CD14-positive monocyte (primary cell): ENCODE data around the gene SHD. TPM values are rescaled to one million over a fixed set of nuclear protein-coding genes. Genes with fewer than 3 reads are reported as not detected.

Experiments used
- DNase-seq, 3 donors: peaks; one replicate each; pipeline ENCODE4 v3.0.0-alpha.2; 2011 to 2022
- H2AFZ ChIP-seq: 2 replicates; pipeline ENCODE4 v1.6.0; 2012; ENCODE audit warnings: mild to moderate bottlenecking, low read depth, low read length, inconsistent platforms; ENCODE audit not compliant: insufficient read depth, poor library complexity, severe bottlenecking
- H3K27ac ChIP-seq, 2 donors: 1 replicate in 1 of 2; 2 replicates in 1 of 2; pipeline ENCODE4 v1.5.1; 2012 to 2013; ENCODE audit warnings: low read length in 2 of 2, control low read depth in 1 of 2, inconsistent platforms in 1 of 2, low read depth in 1 of 2, mild to moderate bottlenecking in 1 of 2
- H3K27me3 ChIP-seq, 2 donors: one replicate each; pipeline versions ENCODE4 v1.6.0 to v1.6.1; 2011 to 2013; ENCODE audit warnings: low read length in 2 of 2; ENCODE audit not compliant: control insufficient read depth in 2 of 2, insufficient read depth in 2 of 2
- H3K36me3 ChIP-seq, 2 donors: replicated peaks in 1 of 2; 1 replicate in 1 of 2; 2 replicates in 1 of 2; pipeline versions ENCODE4 v1.5.1 to v1.6.1; 2012 to 2013; ENCODE audit warnings: low read length in 2 of 2, control low read depth in 1 of 2, inconsistent platforms in 1 of 2, mild to moderate bottlenecking in 1 of 2; ENCODE audit not compliant: insufficient read depth in 2 of 2, control insufficient read depth in 1 of 2
- H3K4me1 ChIP-seq, 2 donors: 1 replicate in 1 of 2; 2 replicates in 1 of 2; pipeline versions ENCODE4 v1.5.1 to v1.6.1; 2012 to 2013; ENCODE audit warnings: low read length in 2 of 2, control low read depth in 1 of 2, inconsistent platforms in 1 of 2, mild to moderate bottlenecking in 1 of 2, moderate library complexity in 1 of 2; ENCODE audit not compliant: insufficient read depth in 2 of 2, control insufficient read depth in 1 of 2
- H3K4me2 ChIP-seq: replicated peaks from 2 replicates; pipeline ENCODE3; 2012; ENCODE audit warnings: low read length, moderate library complexity, mild to moderate bottlenecking; ENCODE audit not compliant: poor library complexity, severe bottlenecking; ENCODE audit errors: extremely low read depth
- H3K4me3 ChIP-seq, 3 experiments: fragments of 200-600 bp in 1 of 3; sonication (generic) in 1 of 3; replicated peaks in 1 of 3; 1 replicate in 2 of 3; 2 replicates in 1 of 3; pipeline ENCODE4 v1.5.1; 2011 to 2013; ENCODE audit warnings: low read length in 3 of 3, mild to moderate bottlenecking in 3 of 3, control low read depth in 2 of 3, low read depth in 2 of 3, inconsistent platforms in 1 of 3, moderate library complexity in 1 of 3
- H3K79me2 ChIP-seq: 2 replicates; pipeline ENCODE4 v1.6.0; 2012; ENCODE audit warnings: mild to moderate bottlenecking, control low read depth, inconsistent platforms, low read length, moderate library complexity; ENCODE audit not compliant: insufficient read depth
- H3K9ac ChIP-seq: 2 replicates; pipeline ENCODE4 v1.6.0; 2017; ENCODE audit warnings: low read length, mild to moderate bottlenecking; ENCODE audit not compliant: insufficient read depth, poor library complexity, severe bottlenecking
- H3K9me3 ChIP-seq, 2 donors: replicated peaks in 1 of 2; 1 replicate in 1 of 2; 2 replicates in 1 of 2; pipeline versions ENCODE4 v1.5.1 to v1.6.1; 2012 to 2013; ENCODE audit warnings: low read length in 2 of 2, control low read depth in 1 of 2; ENCODE audit not compliant: control insufficient read depth in 1 of 2, insufficient read depth in 1 of 2
- H4K20me1 ChIP-seq: 2 replicates; pipeline ENCODE4 v1.6.0; 2012; ENCODE audit warnings: mild to moderate bottlenecking, low read length, control low read depth, moderate library complexity; ENCODE audit not compliant: insufficient read depth
- H3K27ac Mint-ChIP-seq, 7 donors: one replicate each; pipeline ENCODE4 v1.8.0; 2020; ENCODE audit warnings: mild to moderate bottlenecking in 7 of 7, mixed read lengths in 7 of 7, moderate library complexity in 6 of 7, inconsistent platforms in 2 of 7
- H3K27me3 Mint-ChIP-seq, 3 donors: one replicate each; pipeline ENCODE4 v1.8.0; 2021 to 2022; ENCODE audit warnings: low read depth in 3 of 3, mild to moderate bottlenecking in 3 of 3, mixed read lengths in 3 of 3, moderate library complexity in 3 of 3, inconsistent platforms in 1 of 3
- H3K36me3 Mint-ChIP-seq, 2 donors: one replicate each; pipeline ENCODE4 v1.8.0; 2020; ENCODE audit warnings: mixed read lengths in 2 of 2, inconsistent platforms in 1 of 2, mild to moderate bottlenecking in 1 of 2
- H3K4me1 Mint-ChIP-seq: one replicate; pipeline ENCODE4 v1.8.0; 2020; ENCODE audit warnings: mild to moderate bottlenecking, mixed read lengths
- H3K4me3 Mint-ChIP-seq, 2 donors: one replicate each; pipeline ENCODE4 v1.8.0; 2020; ENCODE audit warnings: mild to moderate bottlenecking in 2 of 2, mixed read lengths in 2 of 2, moderate library complexity in 1 of 2
- H3K9me3 Mint-ChIP-seq, 7 donors: one replicate each; pipeline ENCODE4 v1.8.0; 2020 to 2022; ENCODE audit warnings: mixed read lengths in 7 of 7, mild to moderate bottlenecking in 6 of 7, moderate library complexity in 6 of 7, inconsistent platforms in 2 of 7
- WGBS: methylation state at CpG from one replicate; pipeline ENCODE4 v1.1.5; 2013; ENCODE audit warnings: missing lambda C conversion rate; ENCODE audit not compliant: insufficient coverage; 5-methylcytosine and 5-hydroxymethylcytosine counted together
- intact Hi-C, 2 donors: fragments of 100-400 bp; cut with micrococcal nuclease; formaldehyde crosslinking; loops; one replicate each; pipeline versions ENCODE4 v1.15.0 to v1.15.1; 2023
- polyA plus RNA-seq, 3 donors: library from polyadenylated mRNA; depleted of rRNA in 1 of 3; unstranded in 2 of 3; stranded (reverse) in 1 of 3; fragments of 300-500 nt in 2 of 3; fragments of >200 nt in 1 of 3; fragmentation: Illumina TruSeq in 2 of 3; gene quantifications; 1 replicate in 2 of 3; 2 replicates in 1 of 3; pipeline ENCODE4 v1.2.3, GENCODE V29; 2012 to 2021
- TF ChIP-seq, protein P1 (sequence below): fragments of 200-600 bp; IDR thresholded peaks from one replicate; pipeline ENCODE4 v1.8.0; 2022; ENCODE audit warnings: antibody characterized with exemption, mild to moderate bottlenecking

SHD gene
- polyA plus RNA-seq, 3 donors = not detected

DNA sequence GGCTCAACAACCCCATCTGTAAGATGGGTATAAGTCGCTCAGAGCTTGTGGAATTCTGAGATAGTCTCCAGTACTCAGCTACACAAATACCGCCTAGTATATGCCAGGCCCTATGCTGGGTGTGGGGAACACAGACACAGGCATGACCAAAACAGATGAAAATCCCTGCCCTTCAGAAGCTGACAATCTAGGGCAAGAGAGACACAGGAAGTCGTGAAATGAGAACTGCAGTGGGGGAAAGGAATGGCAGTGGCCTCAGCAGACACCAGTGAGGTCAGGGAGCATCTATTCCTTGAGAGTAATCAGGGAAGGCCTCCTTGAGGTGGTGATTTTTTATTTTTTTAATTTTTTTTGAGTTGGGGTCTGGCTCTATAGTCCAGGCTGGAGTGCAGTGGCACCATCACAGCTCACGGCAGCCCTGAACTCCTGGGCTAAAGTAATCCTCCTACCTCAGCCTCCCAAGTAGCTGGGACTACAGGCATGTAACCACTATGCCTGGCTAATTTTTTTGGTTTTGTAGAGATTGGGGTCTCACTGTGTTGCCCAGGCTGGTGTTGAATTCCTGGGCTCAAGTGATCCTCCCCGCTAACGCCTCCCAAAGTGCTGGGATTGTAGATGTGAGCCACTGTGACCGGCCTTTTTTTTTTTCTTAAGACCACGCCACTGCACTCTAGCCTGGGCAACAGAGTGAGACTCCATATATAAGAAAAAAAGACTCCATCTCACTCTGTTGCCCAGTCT is 19.9 kb downstream of the SHD start:
- no peak overlapping the region for H2AFZ ChIP-seq
- Mint-ChIP-seq H3K27ac (peak overlapping the region in 1 of 7 donors; percentile 3), H3K9me3 (peaks cover 0 to 2% (median 0%) of the 10 kb centered on the region in 7 donors), H3K36me3 (no peaks in the 10 kb centered on the region), H3K4me1 (peaks cover 8% of the 10 kb centered on the region), H3K4me3 (no peak overlapping the region), H3K27me3 (peaks cover 0 to 4% (median 3%) of the 10 kb centered on the region in 3 donors)
- H3K79me2 ChIP-seq = no peaks in the 10 kb centered on the region
- H3K9me3 ChIP-seq = no peaks in the 10 kb centered on the region
- H3K4me2 ChIP-seq = no peak overlapping the region
- no peaks in the 10 kb centered on the region for H3K36me3 ChIP-seq
- no peaks in the 10 kb centered on the region for H4K20me1 ChIP-seq
- no peak overlapping the region for H3K27ac ChIP-seq
- H3K4me1 ChIP-seq = no peaks in the 10 kb centered on the region
- no peak for DNase-seq
- no peaks in the 10 kb centered on the region for H3K27me3 ChIP-seq
- H3K4me3 ChIP-seq = no peak overlapping the region
- intact Hi-C loops = no loop called here
- TF ChIP-seq, protein P1, sequence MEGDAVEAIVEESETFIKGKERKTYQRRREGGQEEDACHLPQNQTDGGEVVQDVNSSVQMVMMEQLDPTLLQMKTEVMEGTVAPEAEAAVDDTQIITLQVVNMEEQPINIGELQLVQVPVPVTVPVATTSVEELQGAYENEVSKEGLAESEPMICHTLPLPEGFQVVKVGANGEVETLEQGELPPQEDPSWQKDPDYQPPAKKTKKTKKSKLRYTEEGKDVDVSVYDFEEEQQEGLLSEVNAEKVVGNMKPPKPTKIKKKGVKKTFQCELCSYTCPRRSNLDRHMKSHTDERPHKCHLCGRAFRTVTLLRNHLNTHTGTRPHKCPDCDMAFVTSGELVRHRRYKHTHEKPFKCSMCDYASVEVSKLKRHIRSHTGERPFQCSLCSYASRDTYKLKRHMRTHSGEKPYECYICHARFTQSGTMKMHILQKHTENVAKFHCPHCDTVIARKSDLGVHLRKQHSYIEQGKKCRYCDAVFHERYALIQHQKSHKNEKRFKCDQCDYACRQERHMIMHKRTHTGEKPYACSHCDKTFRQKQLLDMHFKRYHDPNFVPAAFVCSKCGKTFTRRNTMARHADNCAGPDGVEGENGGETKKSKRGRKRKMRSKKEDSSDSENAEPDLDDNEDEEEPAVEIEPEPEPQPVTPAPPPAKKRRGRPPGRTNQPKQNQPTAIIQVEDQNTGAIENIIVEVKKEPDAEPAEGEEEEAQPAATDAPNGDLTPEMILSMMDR = no peak
- no peak overlapping the region for H3K9ac ChIP-seq
- WGBS = 93% methylated on average over 4 of the region's 8 CpGs

DNA sequence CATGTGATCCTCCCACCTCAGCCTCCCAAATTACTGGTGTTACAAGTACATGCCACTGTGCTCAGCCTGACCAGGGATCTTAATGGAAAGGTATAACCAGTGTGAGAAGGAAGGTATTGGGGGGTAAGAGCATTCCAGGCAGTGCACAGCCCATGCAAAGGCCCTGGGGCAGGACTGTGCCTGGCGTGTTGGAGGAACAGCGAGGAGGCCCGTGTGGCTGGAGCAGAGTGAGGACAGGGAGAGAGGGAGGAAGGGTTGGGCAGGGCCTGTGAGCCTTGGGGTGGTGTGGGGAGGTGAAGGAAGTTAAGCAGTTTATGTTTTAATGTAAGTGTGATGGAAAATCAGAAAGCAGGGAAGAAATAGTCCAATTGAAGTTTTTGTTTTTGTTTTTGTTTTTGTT is 21.5 kb downstream of the SHD start:
- Mint-ChIP-seq H3K4me3 (no peak overlapping the region), H3K4me1 (peaks cover 12% of the 10 kb centered on the region), H3K36me3 (no peaks in the 10 kb centered on the region), H3K27me3 (peaks cover 2 to 6% (median 6%) of the 10 kb centered on the region in 3 donors), H3K9me3 (peaks cover 0 to 2% (median 0%) of the 10 kb centered on the region in 7 donors), H3K27ac (no peak overlapping the region)
- 85% methylated on average over 3 of the region's 3 CpGs for WGBS
- no peaks in the 10 kb centered on the region for H3K79me2 ChIP-seq
- H2AFZ ChIP-seq = no peak overlapping the region
- H3K4me2 ChIP-seq = no peak overlapping the region
- peaks cover 0 to 4% of the 10 kb centered on the region in 2 donors for H3K4me1 ChIP-seq
- no peaks in the 10 kb centered on the region for H4K20me1 ChIP-seq
- intact Hi-C loops = no loop called here
- DNase-seq = no peak
- no peak overlapping the region for H3K27ac ChIP-seq
- no peaks in the 10 kb centered on the region for H3K9me3 ChIP-seq
- TF ChIP-seq, protein P1 = no peak
- no peaks in the 10 kb centered on the region for H3K36me3 ChIP-seq
- no peaks in the 10 kb centered on the region for H3K27me3 ChIP-seq
- H3K9ac ChIP-seq = no peak overlapping the region
- no peak overlapping the region for H3K4me3 ChIP-seq
